HG02852 (cell line): Measurements from ENCODE around the gene MTFR1L.
"Not testable (repeated sequence)": the region's sequence is repeated elsewhere in the genome, so short reads cannot be mapped to it uniquely, and the experiment has no call there.

Source experiments
- ATAC-seq: cut with Tn5 transposase; IDR thresholded peaks from one replicate; pipeline ENCODE4 v1.9.1; 2021; ENCODE audit warnings: mild to moderate bottlenecking, moderate library complexity; ENCODE audit not compliant: unreplicated experiment

MTFR1L gene

GRCh38 chr1:25821630-25822091 lies 1.9 kb downstream of the MTFR1L start:
- no peak for ATAC-seq

GRCh38 chr1:25825605-25826004 lies 5.9 kb downstream of the MTFR1L start:
- no peak for ATAC-seq

DNA sequence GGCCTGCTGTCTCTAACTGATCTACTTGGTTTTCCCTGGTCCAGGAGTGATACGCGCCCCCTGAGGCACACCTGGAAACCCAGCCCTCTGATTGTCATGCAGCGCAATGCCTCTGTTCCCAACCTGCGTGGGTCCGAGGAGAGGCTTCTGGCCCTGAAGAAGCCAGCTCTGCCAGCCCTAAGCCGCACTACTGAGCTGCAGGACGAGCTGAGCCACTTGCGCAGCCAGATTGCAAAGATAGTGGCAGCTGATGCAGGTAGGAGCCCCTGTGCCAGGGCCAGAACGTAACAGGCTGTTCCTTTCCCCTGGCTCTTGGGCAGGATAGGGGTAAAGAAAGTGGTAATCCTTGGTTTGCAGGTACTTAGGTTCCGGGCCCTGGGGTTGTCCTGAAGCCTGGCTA lies 6.8 kb downstream of the MTFR1L start:
- ATAC-seq, result no peak

GRCh38 chr1:25828491-25828890 lies 8.7 kb downstream of the MTFR1L start:
- ATAC-seq, result no peak

DNA sequence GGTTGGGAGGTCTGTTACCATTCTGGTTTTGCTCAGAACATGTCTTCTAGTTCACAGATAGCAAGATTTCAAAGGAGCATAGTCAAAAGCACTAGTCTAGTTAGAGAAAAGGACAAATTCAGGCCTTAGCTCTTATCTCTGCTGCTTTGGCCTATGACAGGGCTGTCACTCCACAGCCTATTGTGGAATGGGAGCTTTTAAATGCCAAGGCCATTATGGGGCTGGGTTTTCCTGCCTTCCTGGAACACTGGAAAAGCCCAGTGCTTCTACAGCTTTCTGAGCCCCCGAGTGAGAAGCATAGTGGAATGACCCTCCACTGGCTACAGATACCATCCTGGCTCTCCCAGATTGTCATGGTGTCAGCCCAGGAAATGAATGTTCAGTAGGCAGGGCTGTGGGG lies 9.3 kb downstream of the MTFR1L start:
- no peak for ATAC-seq

- no peak for ATAC-seq
Observed at GRCh38 chr1:25831569-25832196, 11.9 kb downstream of the MTFR1L start.

- no peak for ATAC-seq
Observed at GRCh38 chr1:25832336-25833037, 12.7 kb downstream of the MTFR1L start.

DNA sequence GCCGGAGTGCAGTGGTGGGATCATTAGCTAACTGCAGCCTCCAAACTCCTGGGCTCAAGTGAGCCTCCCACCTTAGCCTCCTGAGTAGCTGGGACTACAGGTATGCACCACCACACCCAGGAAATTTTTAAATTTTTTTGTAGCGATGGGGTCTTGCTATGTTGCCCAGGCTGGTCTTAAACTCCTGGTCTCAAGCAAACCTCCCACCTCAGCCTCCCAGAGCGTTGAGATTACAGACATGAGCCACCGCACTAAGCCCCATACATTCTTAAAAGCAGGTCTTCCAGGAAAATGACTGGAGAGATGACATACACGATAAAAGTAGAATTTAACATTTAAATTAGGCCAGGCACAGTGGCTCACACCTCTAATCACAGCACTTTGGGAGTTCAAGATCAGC lies 13.4 kb downstream of the MTFR1L start:
- no peak for ATAC-seq

DNA sequence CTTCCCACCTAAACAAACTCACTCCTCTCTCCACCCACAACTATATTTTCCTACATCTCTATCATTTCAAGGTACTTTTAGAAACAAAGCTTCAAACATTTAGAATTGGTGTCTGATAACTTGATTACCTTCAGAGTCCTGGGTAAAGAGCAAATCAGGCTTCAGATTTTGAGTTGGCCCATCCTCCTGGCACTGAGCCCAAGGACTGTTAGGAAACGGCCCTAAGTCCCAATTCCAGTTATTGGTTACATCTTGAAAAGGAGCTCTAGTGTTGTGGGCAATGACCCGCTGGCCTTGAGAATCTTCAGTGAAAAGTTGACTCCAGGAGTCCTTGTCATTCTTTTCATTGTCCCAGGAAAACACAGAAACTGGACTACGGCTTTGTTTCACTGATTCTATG lies 15.1 kb downstream of the MTFR1L start:
- no peak for ATAC-seq

DNA sequence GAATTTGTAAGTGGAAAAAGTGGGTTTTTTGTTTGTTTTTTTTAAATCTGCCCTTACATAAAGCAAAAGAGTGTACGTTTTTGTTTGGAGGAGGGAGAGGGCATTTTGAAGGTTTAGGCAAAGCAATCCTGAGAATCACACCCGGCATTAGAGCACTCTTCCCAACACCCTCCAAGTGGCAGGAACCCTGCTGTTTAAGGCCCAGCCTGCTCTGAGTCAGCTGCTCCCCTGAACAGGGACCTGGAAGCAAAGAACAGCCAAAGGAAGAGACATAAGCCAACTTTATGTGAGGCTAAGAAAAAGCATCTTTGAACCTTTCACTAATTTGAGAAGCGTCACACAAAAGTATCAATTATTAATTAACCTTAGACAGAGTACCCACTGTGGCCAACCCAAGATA lies 16.9 kb downstream of the MTFR1L start:
- no peak for ATAC-seq

GRCh38 chr1:25837262-25837875 lies 17.6 kb downstream of the MTFR1L start:
- no peak for ATAC-seq

GRCh38 chr1:25839808-25840207 lies 20.1 kb downstream of the MTFR1L start:
- ATAC-seq, result not testable (repeated sequence)

DNA sequence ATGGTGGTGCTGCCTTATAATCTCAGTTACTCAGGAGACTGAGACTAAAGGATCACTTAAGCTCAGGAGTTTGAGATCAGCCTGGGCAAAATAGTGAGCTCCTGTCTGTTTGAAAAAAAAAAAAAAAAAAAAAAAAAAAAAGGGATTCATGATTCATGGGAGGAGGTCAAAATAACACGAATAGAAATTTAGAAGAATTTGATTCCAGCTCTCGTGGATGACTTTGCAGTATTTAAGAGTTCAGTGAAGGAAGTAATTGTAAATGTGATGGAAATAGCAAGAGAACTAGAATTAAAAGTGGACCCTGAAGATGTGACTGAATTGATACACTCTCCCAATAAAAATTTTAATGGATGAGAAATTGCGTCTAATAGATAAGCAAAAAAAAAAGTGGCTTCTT lies 23.7 kb downstream of the MTFR1L start:
- ATAC-seq, result no peak

GRCh38 chr1:25844536-25845337 lies 25.0 kb downstream of the MTFR1L start:
- ATAC-seq, result no peak

GRCh38 chr1:25845664-25846063 lies 25.9 kb downstream of the MTFR1L start:
- no peak for ATAC-seq

DNA sequence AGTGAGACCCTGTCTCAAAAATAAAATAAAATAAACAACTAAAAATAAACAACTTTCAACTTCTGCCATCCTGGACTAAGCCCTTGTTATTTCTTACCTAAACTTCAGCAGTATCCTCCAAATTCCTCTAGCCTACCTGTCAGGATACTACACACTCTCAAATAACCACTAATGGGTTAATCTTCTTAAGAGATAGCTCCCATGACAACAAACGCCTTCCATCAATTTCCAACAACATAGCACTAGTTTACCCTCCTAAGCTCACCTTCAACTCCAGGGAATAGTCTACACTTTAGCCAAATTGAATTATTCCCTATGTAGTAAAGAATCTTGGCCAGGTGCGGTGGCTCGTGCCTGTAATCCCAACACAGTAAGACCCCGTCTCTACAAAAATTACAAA lies 28.2 kb downstream of the MTFR1L start:
- ATAC-seq, result no peak

- ATAC-seq, result no peak
Observed at GRCh38 chr1:25848531-25848930, 28.8 kb downstream of the MTFR1L start.

- ATAC-seq, result no peak
Observed at GRCh38 chr1:25854554-25854953, 34.8 kb downstream of the MTFR1L start.

DNA sequence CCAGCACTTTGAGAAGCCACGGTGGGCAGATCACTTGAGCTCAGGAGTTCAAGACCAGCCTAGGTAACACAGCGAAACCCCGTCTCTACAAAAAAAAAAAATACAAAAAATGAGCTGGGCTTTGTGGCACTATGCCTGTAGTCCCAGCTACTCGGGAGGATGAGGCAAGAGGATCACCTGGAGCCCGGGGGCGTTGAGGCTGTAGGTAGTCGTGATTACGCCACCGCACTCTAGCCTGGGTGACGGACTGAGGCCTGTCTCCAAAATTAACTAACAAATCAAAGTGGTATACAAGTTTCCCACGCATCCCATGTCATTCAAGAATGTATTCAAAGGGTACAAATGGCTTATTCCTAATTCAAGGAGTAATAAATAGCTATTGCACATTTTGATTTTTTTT lies 37.1 kb downstream of the MTFR1L start:
- ATAC-seq, result no peak

- no peak for ATAC-seq
Observed at GRCh38 chr1:25858494-25858893, 38.7 kb downstream of the MTFR1L start.
